Lung (tissue), 12 donors: Measurements from ENCODE around the gene MYRFL. TPM values are rescaled to one million over a fixed set of nuclear protein-coding genes. Genes with fewer than 3 reads are reported as not detected.

ENCODE experiments used
- ATAC-seq: fragments of 200-7000 bp; cut with Tn5 transposase; one replicate; pipeline ENCODE4 v1.9.1; 2020; ENCODE audit warnings: moderate number of reproducible peaks; ENCODE audit not compliant: insufficient read depth, low FRiP score
- DNase-seq, 3 donors: peaks; one replicate each; pipeline ENCODE4 v3.0.0-alpha.2; 2013 to 2017
- H3K27ac ChIP-seq, 2 donors: one replicate each; pipeline ENCODE4 v1.5.1; 2013; ENCODE audit warnings: mild to moderate bottlenecking in 2 of 2, moderate library complexity in 2 of 2, control low read depth in 1 of 2, inconsistent platforms in 1 of 2, low read depth in 1 of 2, low read length in 1 of 2
- H3K27me3 ChIP-seq, 3 donors: one replicate each; pipeline ENCODE4 v1.5.1; 2013; ENCODE audit warnings: low read length in 2 of 3; ENCODE audit not compliant: control insufficient read depth in 3 of 3, insufficient read depth in 3 of 3
- H3K36me3 ChIP-seq, 4 donors: one replicate each; pipeline ENCODE4 v1.5.1; 2013; ENCODE audit warnings: low read length in 4 of 4, mild to moderate bottlenecking in 1 of 4, moderate library complexity in 1 of 4; ENCODE audit not compliant: control insufficient read depth in 4 of 4, insufficient read depth in 4 of 4
- H3K4me1 ChIP-seq, 5 donors: one replicate each; pipeline ENCODE4 v1.5.1; 2013; ENCODE audit warnings: low read length in 5 of 5, mild to moderate bottlenecking in 2 of 5, moderate library complexity in 1 of 5; ENCODE audit not compliant: control insufficient read depth in 5 of 5, insufficient read depth in 5 of 5
- H3K4me3 ChIP-seq: one replicate; pipeline ENCODE4 v1.5.1; 2013; ENCODE audit warnings: mild to moderate bottlenecking, control low read depth, moderate library complexity
- H3K9ac ChIP-seq, 2 donors: one replicate each; pipeline ENCODE4 v1.5.1; 2013; ENCODE audit warnings: low read length in 2 of 2, control low read depth in 1 of 2; ENCODE audit not compliant: insufficient read depth in 1 of 2
- H3K9me3 ChIP-seq, 4 donors: one replicate each; pipeline ENCODE4 v1.5.1; 2013; ENCODE audit warnings: low read length in 3 of 4, mild to moderate bottlenecking in 1 of 4, moderate library complexity in 1 of 4; ENCODE audit not compliant: control insufficient read depth in 4 of 4, insufficient read depth in 3 of 4
- WGBS, 2 donors: extraction: QIAGEN DNeasy Blood & Tissue Kit; methylation state at CpG; one replicate each; pipeline ENCODE4 v1.1.7; 2013; 5-methylcytosine and 5-hydroxymethylcytosine counted together
- polyA plus RNA-seq, 2 donors: library from polyadenylated mRNA; stranded (reverse); fragments of 200-250 nt; gene quantifications; one replicate each; pipeline ENCODE4 v1.2.1, GENCODE V29; 2013
- total RNA-seq, 2 donors: library from RNA; depleted of rRNA in 1 of 2; stranded (reverse); fragments of >200 nt in 1 of 2; gene quantifications; one replicate each; pipeline ENCODE4 v1.2.1, GENCODE V29; 2014 to 2021
- TF ChIP-seq, protein P1 (sequence below): IDR thresholded peaks from 2 replicates; pipeline ENCODE4 v1.5.1; 2012; ENCODE audit warnings: mild to moderate bottlenecking; ENCODE audit errors: control extremely low read depth, extremely low read depth
- donor health status: control.
- donor health status: control.
- donor health status: Bipolar disorder and iron deficiency.
- donor health status: healthy.
- donor health status: DM: yes; HTN: yes; CAD: no.

The MYRFL gene
- total and polyA plus RNA-seq, 4 donors = 0.03 to 1.9 (median 0.15) TPM

DNA sequence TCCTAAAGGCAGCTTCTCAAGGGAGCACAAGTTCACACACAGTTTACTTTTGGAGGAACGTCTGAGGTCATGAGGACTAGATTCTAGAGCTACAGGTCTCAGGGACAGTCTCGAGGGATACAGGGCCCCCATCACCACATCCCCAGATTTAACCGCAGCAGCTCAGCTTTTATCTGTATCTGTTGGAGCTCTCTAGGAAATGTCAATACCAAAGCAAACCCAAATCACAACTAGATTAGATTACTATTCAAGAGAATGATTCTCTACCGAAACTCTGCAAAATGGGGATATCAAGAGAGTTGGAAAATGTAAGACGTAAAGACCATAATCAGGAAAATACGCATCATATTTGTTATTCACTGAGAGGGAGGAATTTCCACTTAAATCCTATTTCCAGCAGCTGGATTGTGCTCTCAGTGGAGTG lies 4.0 kb upstream of the MYRFL start:
- no peak for ATAC-seq
- 52 to 73% methylated on average over 6 of the region's 6 CpGs for WGBS, 2 donors
- H3K4me1 ChIP-seq = peaks cover 0 to 19% (median 12%) of the 10 kb centered on the region in 5 donors
- no peaks in the 10 kb centered on the region for H3K36me3 ChIP-seq
- no peaks in the 10 kb centered on the region for H3K9me3 ChIP-seq
- no peaks in the 10 kb centered on the region for H3K27me3 ChIP-seq
- no peak overlapping the region for H3K27ac ChIP-seq
- no peak for DNase-seq
- TF ChIP-seq, protein P1, sequence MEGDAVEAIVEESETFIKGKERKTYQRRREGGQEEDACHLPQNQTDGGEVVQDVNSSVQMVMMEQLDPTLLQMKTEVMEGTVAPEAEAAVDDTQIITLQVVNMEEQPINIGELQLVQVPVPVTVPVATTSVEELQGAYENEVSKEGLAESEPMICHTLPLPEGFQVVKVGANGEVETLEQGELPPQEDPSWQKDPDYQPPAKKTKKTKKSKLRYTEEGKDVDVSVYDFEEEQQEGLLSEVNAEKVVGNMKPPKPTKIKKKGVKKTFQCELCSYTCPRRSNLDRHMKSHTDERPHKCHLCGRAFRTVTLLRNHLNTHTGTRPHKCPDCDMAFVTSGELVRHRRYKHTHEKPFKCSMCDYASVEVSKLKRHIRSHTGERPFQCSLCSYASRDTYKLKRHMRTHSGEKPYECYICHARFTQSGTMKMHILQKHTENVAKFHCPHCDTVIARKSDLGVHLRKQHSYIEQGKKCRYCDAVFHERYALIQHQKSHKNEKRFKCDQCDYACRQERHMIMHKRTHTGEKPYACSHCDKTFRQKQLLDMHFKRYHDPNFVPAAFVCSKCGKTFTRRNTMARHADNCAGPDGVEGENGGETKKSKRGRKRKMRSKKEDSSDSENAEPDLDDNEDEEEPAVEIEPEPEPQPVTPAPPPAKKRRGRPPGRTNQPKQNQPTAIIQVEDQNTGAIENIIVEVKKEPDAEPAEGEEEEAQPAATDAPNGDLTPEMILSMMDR = no peak
- no peak overlapping the region for H3K4me3 ChIP-seq
- peak overlapping the region in 1 of 2 donors; percentile 17 for H3K9ac ChIP-seq

DNA sequence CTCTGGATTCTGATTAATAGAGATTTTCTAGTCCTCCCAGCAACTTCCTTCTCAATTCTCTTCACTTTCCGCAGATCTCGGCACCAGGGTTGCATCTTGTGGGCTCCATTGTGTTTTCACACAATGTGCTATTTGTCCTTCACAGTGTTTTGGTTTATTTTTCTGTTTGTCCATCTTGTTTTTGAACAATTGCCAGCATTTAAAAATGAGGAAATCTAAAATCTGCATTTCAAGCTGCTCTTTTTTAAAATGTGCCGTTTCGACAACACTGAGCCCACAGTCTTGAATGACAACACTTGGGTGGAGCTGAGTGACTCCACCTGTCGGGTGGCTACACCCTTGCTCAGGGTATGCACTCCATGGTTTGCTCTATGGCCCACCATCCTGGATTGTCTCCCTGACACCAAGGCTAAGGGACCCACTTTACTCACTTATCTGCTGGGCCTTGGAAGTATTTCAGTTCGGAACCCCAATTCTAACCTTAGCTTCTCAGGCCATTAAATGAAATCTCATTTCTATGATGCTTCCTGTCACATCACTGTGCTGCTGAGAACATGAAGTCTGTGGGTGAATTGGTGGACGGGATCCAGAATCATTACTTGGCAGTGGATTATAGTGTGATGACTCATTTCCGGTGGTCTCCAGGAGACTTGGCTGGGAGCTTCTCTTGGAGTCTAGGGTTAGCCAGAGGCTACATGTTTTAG lies 3.4 kb upstream of the MYRFL start:
- peak; percentile 88 to 96 (median 95) for DNase-seq
- Histone ChIP-seq H3K27me3 (no peaks in the 10 kb centered on the region), H3K9ac (no peak overlapping the region), H3K9me3 (no peaks in the 10 kb centered on the region), H3K4me1 (peaks cover 0 to 18% (median 12%) of the 10 kb centered on the region in 5 donors), H3K27ac (peak overlapping the region in 1 of 2 donors; percentile 60), H3K36me3 (no peaks in the 10 kb centered on the region), H3K4me3 (no peak overlapping the region)
- no peak for ATAC-seq
- 29 to 44% methylated on average over 8 of the region's 8 CpGs for WGBS, 2 donors
- TF ChIP-seq, protein P1 = no peak

DNA sequence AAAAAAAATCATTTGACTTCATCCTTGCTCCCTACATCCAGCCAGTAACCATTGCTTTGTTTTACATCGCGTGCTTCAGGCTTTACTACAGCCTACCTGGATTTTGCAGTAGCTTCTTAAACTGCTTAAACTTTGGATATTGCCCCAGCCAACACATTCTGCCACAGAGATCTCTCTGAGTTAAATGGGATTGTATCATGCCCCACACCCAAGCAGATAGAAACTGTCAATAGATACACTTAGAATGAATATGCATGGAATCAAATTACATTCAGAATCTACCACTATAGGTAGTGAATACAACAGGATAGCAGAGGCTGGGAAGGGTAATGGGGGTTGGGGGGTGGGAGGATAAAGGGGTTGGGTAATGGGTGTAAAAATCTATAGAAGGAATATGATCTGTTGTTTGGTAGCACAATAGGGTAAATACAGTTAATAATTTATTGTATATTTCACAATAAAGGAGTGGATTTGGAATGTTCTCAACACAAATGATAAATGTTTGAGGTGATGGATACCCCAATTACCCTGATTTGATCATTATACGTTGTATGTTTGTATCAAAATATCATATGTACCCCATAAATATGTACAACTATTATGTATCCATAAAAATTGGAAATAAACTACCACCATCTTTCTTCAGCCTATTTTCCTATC lies 2.7 kb upstream of the MYRFL start:
- Histone ChIP-seq H3K4me1 (peaks cover 0 to 18% (median 12%) of the 10 kb centered on the region in 5 donors), H3K27ac (no peak overlapping the region), H3K9me3 (no peaks in the 10 kb centered on the region), H3K27me3 (no peaks in the 10 kb centered on the region), H3K9ac (no peak overlapping the region), H3K36me3 (no peaks in the 10 kb centered on the region), H3K4me3 (no peak overlapping the region)
- ATAC-seq (no peak), DNase-seq (no peak)
- WGBS, 2 donors = 73 to 90% methylated on average over 3 of the region's 3 CpGs
- TF ChIP-seq, protein P1 = no peak
